Brain pericyte (primary cell): Measurements from ENCODE around the gene MAEA.

Source experiments
- DNase-seq: peaks from one replicate; pipeline ENCODE4 v3.0.0-alpha.2; 2012; ENCODE audit warnings: low read depth, low spot score

Gene MAEA

GRCh38 chr4:1249731-1250526 is 39.8 kb upstream of the MAEA start:
- no peak for DNase-seq

- no peak for DNase-seq
These were observed 39.2 kb upstream of the MAEA start for GRCh38 chr4:1250527-1250812.

GRCh38 chr4:1250921-1251772 is 38.5 kb upstream of the MAEA start:
- DNase-seq = no peak

DNA sequence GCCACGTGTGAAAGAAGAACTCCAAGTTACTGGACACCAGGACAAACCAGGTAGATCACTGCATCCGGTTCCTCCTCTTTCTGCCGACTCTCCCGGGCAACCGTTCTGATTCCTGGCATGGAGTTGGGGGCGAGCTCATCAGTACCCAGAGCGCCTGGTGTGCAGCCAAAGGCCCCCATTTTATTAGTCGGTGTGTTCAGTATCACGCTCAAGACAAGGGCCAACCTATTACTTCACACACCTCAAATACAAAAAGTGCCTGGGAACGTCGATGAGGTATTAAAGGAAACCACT is 38.0 kb upstream of the MAEA start:
- DNase-seq = no peak

DNA sequence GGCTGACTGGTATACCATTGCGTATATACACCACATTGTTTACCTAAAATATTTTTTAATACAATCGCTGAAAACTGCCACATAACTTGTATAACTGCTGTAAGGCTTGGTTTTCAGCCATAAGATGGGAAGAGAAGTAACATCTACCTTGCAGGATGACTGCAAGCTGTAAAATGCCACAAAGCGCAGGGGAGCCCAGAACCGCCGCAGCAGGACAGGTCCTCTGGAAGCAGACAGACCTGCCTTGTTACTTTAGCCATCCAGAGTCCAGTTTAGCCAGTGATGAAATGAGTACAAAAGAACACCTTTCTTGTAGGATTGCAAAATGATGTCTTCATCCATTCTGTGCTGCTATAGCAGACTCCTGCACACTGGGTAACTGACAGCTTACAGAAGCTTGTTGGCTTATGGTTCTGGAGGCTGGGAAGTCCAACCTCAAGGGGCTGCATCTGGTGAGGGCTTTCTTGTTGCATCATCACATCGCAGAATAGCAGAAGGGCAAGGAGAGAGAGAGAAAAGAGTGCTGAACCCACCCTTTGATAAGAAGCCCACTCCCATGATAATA is 36.7 kb upstream of the MAEA start:
- DNase-seq = no peak

- no peak for DNase-seq
These were observed 35.9 kb upstream of the MAEA start for GRCh38 chr4:1253831-1254230.

GRCh38 chr4:1255151-1255550 is 34.5 kb upstream of the MAEA start:
- no peak for DNase-seq

DNA sequence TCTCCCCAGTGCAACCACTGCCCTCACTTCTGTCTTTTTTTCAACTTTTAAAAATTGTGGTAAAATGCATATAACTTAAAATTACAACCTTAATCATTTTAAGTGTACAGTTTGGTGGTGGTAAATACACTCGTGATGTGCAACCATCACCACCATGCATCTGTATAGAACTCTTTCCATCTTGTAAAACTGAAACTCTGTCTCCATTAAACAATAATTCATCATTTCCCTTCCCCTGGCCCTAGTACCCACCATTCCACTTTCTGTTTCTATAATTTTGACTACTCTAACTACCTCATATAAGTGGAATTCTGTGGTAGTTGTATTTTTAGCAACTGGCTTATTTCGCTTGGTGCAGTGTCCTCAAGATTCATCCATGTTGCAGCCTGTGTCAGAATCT is 34.0 kb upstream of the MAEA start:
- no peak for DNase-seq

DNA sequence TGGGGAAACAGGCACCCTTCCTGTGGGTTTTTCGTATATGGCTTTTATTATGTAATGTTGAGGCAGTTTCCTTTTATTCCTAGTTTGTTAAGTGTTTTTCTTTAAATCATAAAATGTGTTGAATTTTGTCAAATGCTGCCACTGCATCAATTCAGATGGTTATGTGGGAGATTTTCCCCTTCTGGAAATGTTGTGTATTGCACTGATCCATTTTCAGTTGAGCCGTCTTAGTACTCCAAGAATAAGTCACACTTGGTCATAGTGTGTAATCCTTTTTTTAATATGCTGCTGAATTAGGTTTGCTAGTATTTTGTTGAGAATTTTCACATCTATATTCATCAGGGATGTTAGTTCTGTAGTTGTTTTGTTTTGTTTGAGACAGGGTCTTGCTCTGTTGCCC is 31.2 kb upstream of the MAEA start:
- DNase-seq = no peak

GRCh38 chr4:1259966-1260365 is 29.7 kb upstream of the MAEA start:
- no peak for DNase-seq

- DNase-seq = no peak
These were observed 29.1 kb upstream of the MAEA start for GRCh38 chr4:1260418-1261106.

GRCh38 chr4:1261107-1261928 is 28.4 kb upstream of the MAEA start:
- DNase-seq = no peak

DNA sequence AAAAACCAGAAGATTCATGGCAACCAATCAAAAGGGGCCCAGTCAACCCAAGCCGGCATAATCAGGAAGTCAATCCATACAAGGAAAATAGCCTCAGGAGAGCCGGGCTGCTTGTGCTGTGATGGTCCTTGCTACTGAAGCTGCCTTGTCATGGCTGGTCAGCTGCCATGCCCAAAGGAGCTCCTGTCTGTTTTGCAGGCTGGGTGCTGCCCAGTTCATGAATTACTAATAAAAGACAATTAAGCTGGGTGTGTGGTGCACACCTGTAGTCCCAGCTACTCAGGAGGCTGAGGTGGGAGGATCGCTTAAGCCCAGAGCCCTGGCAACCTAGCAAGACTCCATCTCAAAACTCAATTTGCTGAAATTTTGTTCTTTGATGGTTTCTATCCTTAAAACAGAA is 24.7 kb upstream of the MAEA start:
- DNase-seq = no peak

DNA sequence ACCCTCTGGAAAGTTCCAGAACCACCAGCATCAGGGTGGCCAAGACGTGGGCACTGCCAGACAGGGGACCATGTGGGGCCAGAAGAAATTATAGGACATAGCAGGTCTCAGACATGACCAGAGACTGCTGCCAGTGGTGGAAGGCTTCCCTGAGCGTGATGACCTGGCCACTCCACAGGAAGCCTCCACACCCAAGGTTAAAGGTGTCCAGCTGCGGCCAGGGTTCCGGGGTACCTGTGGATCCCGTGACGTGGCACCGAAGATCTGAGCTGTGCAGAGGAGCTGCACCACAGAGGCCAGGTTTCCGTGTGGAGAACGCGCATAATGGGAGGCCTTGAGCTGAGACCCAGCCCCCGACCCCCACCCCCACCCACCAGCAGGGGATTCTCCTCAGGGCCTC is 24.3 kb upstream of the MAEA start:
- no peak for DNase-seq

GRCh38 chr4:1266881-1267763 is 22.6 kb upstream of the MAEA start:
- DNase-seq = no peak

DNA sequence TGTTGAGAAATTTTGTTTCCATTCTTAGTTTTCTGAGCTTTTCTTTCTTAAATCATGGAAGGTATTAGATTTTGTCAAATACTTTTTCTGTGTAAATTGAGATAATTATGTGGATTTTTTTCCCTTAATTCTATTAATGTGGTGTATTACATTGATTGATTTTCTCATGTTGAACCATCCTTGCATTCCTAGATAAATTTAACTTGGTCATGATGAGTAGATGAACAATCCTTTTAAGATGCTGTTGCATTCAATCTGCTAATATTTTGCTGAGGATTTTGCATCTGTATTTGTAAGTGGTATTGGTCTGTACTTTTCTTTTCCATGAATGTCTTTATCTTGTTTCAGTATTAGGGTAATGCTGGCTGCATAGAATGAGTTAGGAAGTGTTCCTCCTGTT is 20.5 kb upstream of the MAEA start:
- no peak for DNase-seq

GRCh38 chr4:1271686-1272085 is 18.0 kb upstream of the MAEA start:
- no peak for DNase-seq

- no peak for DNase-seq
These were observed 14.8 kb upstream of the MAEA start for GRCh38 chr4:1274871-1275270.

DNA sequence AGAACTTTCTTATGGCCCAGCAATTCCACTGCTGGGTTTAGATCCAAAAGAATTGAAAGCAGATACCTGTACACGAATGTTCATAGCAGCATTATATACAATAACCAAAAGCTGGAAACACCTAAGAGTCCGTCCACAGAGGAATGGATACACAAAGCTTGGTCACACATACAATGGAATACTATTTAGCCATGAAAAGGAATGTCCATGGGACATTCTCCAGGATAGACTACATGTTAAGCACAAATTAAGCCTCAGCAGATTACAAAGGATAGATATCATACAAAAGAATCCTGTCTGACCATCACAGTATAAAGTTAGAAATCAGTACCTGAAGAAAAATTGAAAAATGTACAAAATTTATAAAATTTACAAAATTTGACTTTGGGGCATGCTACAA is 12.7 kb upstream of the MAEA start:
- no peak for DNase-seq
